HL-60 (cell line): ENCODE measurements around the gene SUPT4H1.

Experiments used
- DNase-seq, 2 experiments: peaks; one replicate each; pipeline ENCODE4 v3.0.0-alpha.2; 2010 to 2020; ENCODE audit warnings: low read depth in 1 of 2, low spot score in 1 of 2
- H3K27ac ChIP-seq: fragments of 250-450 bp; sonication (Bioruptor Pico); replicated peaks from 2 replicates; pipeline ENCODE4 v1.5.1; 2020; ENCODE audit warnings: mild to moderate bottlenecking, moderate library complexity
- H3K27me3 ChIP-seq: fragments of 250-450 bp; sonication (Bioruptor Pico); 2 replicates; pipeline ENCODE4 v1.5.1; 2021; ENCODE audit warnings: mild to moderate bottlenecking, moderate library complexity; ENCODE audit not compliant: insufficient read depth, poor library complexity, severe bottlenecking
- H3K4me3 ChIP-seq: replicated peaks from 2 replicates; pipeline ENCODE4 v1.5.1; 2011; ENCODE audit warnings: mild to moderate bottlenecking, control low read depth, low read length; ENCODE audit not compliant: insufficient read depth
- GABPA ChIP-seq: IDR thresholded peaks from 2 replicates; pipeline ENCODE4 v1.6.1; 2012; ENCODE audit warnings: low read depth
- POLR2AphosphoS5 ChIP-seq: IDR thresholded peaks from 2 replicates; pipeline ENCODE4 v1.6.1; 2012; ENCODE audit warnings: low read depth
- REST ChIP-seq: IDR thresholded peaks from 2 replicates; pipeline ENCODE4 v1.6.1; 2012; ENCODE audit warnings: low read depth; ENCODE audit not compliant: insufficient replicate concordance
- SPI1 ChIP-seq: IDR thresholded peaks from 2 replicates; pipeline ENCODE4 v1.6.1; 2012; ENCODE audit warnings: low read depth, mild to moderate bottlenecking, borderline replicate concordance
- TF ChIP-seq, protein P1 (sequence below): IDR thresholded peaks from one replicate; pipeline ENCODE4 v1.5.1; 2011; ENCODE audit warnings: low read length, control low read depth, inconsistent platforms; ENCODE audit not compliant: insufficient read depth

Gene SUPT4H1

GRCh38 chr17:58302919-58303585 lies 48.9 kb downstream of the SUPT4H1 start:
- peak overlapping the region; percentile 80 for H3K27ac ChIP-seq
- no peaks in the 10 kb centered on the region for H3K27me3 ChIP-seq
- DNase-seq, result peak in 1 of 2 experiments; percentile 83
- H3K4me3 ChIP-seq, result peak overlapping the region; percentile 32
- peak; percentile 48 for TF ChIP-seq POLR2AphosphoS5
- TF ChIP-seq, protein P1, sequence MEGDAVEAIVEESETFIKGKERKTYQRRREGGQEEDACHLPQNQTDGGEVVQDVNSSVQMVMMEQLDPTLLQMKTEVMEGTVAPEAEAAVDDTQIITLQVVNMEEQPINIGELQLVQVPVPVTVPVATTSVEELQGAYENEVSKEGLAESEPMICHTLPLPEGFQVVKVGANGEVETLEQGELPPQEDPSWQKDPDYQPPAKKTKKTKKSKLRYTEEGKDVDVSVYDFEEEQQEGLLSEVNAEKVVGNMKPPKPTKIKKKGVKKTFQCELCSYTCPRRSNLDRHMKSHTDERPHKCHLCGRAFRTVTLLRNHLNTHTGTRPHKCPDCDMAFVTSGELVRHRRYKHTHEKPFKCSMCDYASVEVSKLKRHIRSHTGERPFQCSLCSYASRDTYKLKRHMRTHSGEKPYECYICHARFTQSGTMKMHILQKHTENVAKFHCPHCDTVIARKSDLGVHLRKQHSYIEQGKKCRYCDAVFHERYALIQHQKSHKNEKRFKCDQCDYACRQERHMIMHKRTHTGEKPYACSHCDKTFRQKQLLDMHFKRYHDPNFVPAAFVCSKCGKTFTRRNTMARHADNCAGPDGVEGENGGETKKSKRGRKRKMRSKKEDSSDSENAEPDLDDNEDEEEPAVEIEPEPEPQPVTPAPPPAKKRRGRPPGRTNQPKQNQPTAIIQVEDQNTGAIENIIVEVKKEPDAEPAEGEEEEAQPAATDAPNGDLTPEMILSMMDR, result no peak

DNA sequence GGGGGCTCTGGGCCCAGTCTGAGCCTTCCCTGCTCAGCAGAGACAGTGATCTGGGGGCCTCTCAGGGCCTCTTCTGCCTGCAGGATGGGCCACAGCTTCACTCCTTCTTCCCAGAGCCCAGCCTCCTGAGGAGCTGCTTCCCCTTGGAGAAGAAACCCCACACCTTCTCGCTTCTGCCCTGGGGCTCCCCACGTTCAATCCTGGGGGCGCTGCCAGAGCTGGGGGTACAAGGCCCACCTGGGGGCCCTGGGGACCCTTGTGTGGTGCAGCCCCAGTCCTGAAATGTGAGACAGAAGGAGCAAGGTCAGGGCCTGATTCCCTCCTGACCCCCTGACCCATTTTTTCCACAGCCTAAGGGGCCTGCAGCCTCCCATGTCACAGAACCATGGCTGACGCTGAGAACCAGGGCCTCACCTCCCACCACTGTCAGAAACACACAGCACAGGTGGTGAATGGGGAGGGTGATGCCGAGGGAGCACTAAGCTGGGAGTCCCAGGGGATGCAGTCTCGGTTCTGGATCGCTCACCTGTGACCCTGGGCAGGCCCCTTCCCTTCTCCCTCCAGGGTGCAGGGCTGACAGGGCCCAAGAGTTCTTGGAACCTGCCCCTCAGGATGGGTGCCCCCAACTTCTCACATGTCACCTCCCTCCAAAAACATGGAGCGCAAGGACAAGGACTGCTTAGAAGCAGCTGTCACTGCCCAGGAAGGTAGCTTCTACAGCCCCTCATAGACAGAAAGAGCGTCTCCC lies 49.7 kb downstream of the SUPT4H1 start:
- H3K4me3 ChIP-seq, result peak overlapping the region; percentile 32
- peak in 1 of 2 experiments; percentile 34 for DNase-seq
- TF ChIP-seq REST, result no peak
- TF ChIP-seq POLR2AphosphoS5, result peak; percentile 45; the same call in 1 of the 2 replicates
- no peak for TF ChIP-seq GABPA
- peak overlapping the region; percentile 80 for H3K27ac ChIP-seq
- no peaks in the 10 kb centered on the region for H3K27me3 ChIP-seq

GRCh38 chr17:58301504-58302150 lies 50.4 kb downstream of the SUPT4H1 start:
- H3K27ac ChIP-seq, result peak overlapping the region; percentile 80
- peak overlapping the region; percentile 32 for H3K4me3 ChIP-seq
- no peaks in the 10 kb centered on the region for H3K27me3 ChIP-seq
- TF ChIP-seq, protein P1, result no peak
- TF ChIP-seq REST (no peak), POLR2AphosphoS5 (peak; percentile 70; the same call in 1 of the 2 replicates)
- DNase-seq, result peak in 1 of 2 experiments; percentile 52

GRCh38 chr17:58300336-58300735 lies 51.7 kb downstream of the SUPT4H1 start:
- DNase-seq, result no peak
- Histone ChIP-seq H3K4me3 (no peak overlapping the region), H3K27me3 (no peaks in the 10 kb centered on the region), H3K27ac (peak overlapping the region; percentile 80)
- TF ChIP-seq SPI1, result no peak
- peak; percentile 38; the same call in 1 of the 2 replicates for TF ChIP-seq POLR2AphosphoS5
- no peak for TF ChIP-seq REST
- no peak for TF ChIP-seq GABPA
- TF ChIP-seq, protein P1, result no peak
